ENCODE measurements around the gene UBE3C. TPM values are rescaled to one million over a fixed set of nuclear protein-coding genes. Genes with fewer than 3 reads are reported as not detected.

The UBE3C gene
- total and polyA plus RNA-seq, 2 donors (not counting 3 experiments of a cell fraction or from before 2014, with no cell fraction given), result 45.1 to 77.3 TPM

DNA sequence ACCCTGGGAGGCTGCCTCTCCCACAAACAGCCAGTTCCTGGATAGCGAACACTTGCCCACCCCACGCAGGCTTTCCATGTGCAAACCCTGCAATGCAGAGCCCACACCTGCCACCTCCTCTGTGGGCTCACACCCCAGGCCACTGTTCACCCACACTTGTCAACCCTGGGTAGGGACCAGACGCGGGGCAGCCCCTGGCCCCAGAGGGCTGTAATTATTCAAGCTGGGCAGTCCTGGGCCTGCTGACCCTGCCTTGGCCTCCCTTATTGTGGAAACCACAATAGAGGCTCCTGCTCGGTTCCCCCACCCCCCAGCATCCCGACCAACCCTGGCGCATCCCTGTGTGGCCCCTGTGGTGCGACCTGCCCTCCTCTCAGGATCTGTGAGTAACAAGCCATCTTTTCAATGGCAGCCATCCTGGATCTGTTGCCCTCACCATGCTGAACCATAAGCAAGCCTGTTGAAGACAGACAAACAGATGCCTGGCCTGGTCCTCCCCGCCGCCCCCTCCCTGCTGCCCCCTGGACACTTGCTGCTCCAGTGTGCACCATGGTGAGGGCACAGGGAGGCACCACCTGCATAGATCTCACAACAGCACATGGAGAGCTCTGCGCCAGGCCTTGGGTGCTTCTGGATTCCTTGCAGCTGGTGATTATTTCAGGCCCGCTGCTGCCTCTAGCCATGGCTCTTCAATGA lies 15.8 kb upstream of the UBE3C start:
- CTCF ChIA-PET, result no interaction called here

More for the DNA sequence above, 15.8 kb upstream of the UBE3C start:
- Histone ChIP-seq H3K4me3 (replicated peaks in 1 of 3; ENCODE audit: insufficient read depth in 1 of 3, low read depth in 1 of 3, low read length in 3 of 3) (no peak overlapping the region), H3K27me3 (ENCODE audit: control insufficient read depth in 2 of 2, insufficient read depth in 2 of 2, low read length in 2 of 2) (no peaks in the 10 kb centered on the region), H2AFZ (ENCODE audit: low read depth, low read length) (no peak overlapping the region), H3K27ac (ENCODE audit: insufficient read depth, low read depth, low read length) (no peak overlapping the region), H3K9ac (replicated peaks; ENCODE audit: extremely low read depth, insufficient read depth, low read length) (no peak overlapping the region), H3K36me3 (ENCODE audit: control insufficient read depth in 2 of 2, extremely low read depth in 1 of 2, insufficient read depth in 2 of 2, low read length in 2 of 2) (no peaks in the 10 kb centered on the region), H4K20me1 (replicated peaks; ENCODE audit: control insufficient read depth, extremely low read depth, insufficient read depth, low read length) (no peaks in the 10 kb centered on the region), H3K9me1 (replicated peaks; ENCODE audit: control insufficient read depth, extremely low read depth, insufficient read depth, low read length) (no peaks in the 10 kb centered on the region), H3K4me1 (ENCODE audit: control insufficient read depth, extremely low read depth, insufficient read depth, low read length) (no peaks in the 10 kb centered on the region), H3K79me2 (ENCODE audit: control insufficient read depth, insufficient read depth, low read length) (no peaks in the 10 kb centered on the region), H3K9me3 (replicated peaks; ENCODE audit: control insufficient read depth, insufficient read depth, low read length) (no peaks in the 10 kb centered on the region), H3K4me2 (ENCODE audit: insufficient read depth, low read length) (no peak overlapping the region)
- TF ChIP-seq JUN (IDR thresholded peaks at IDR 0.05; ENCODE audit: borderline replicate concordance, insufficient read depth, insufficient read length, low read depth) (no peak), FOS (IDR thresholded peaks at IDR 0.05; ENCODE audit: borderline replicate concordance, insufficient read depth, low read length) (no peak), GATA2 (IDR thresholded peaks at IDR 0.05; ENCODE audit: insufficient read depth, insufficient read length, low read depth, low read length) (no peak), EZH2 (IDR thresholded peaks at IDR 0.05; ENCODE audit: borderline replicate concordance, low read depth, low read length, severe bottlenecking) (no peak), MYC (IDR thresholded peaks at IDR 0.05; ENCODE audit: low read depth, low read length) (no peak)
- TF ChIP-seq, protein P1, sequence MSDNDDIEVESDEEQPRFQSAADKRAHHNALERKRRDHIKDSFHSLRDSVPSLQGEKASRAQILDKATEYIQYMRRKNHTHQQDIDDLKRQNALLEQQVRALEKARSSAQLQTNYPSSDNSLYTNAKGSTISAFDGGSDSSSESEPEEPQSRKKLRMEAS (IDR thresholded peaks at IDR 0.05; ENCODE audit: insufficient read depth, insufficient read length), result no peak
- TF ChIP-seq, protein P2, sequence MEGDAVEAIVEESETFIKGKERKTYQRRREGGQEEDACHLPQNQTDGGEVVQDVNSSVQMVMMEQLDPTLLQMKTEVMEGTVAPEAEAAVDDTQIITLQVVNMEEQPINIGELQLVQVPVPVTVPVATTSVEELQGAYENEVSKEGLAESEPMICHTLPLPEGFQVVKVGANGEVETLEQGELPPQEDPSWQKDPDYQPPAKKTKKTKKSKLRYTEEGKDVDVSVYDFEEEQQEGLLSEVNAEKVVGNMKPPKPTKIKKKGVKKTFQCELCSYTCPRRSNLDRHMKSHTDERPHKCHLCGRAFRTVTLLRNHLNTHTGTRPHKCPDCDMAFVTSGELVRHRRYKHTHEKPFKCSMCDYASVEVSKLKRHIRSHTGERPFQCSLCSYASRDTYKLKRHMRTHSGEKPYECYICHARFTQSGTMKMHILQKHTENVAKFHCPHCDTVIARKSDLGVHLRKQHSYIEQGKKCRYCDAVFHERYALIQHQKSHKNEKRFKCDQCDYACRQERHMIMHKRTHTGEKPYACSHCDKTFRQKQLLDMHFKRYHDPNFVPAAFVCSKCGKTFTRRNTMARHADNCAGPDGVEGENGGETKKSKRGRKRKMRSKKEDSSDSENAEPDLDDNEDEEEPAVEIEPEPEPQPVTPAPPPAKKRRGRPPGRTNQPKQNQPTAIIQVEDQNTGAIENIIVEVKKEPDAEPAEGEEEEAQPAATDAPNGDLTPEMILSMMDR (IDR thresholded peaks at IDR 0.05; ENCODE audit: extremely low read depth in 1 of 2, insufficient read depth in 1 of 2, low read depth in 1 of 2, low read length in 2 of 2), result no peak
- dilution Hi-C loops (cut with MboI; ENCODE audit: extremely low pct_ligation_motif_present, low sequenced_read_pairs) (no loop called here), intact Hi-C loops (cut with micrococcal nuclease) (no loop called here)
- DNase-seq (ENCODE audit: low read depth, low spot score) (no peak), FAIRE-seq (no peak)
- no TSS peak for BruUV-seq (replicated peaks)
- POLR2A ChIA-PET, result no interaction called here

Data from endothelial cell of umbilical vein (primary cell).